GM04503 (cell line): ENCODE measurements around the gene RNF20.
A peak's percentile ranks its signal among the peaks of the same experiment; 100 is the strongest.
"Not testable (repeated sequence)": the region's sequence is repeated elsewhere in the genome, so short reads cannot be mapped to it uniquely, and the experiment has no call there.

Experiments
- DNase-seq: peaks from one replicate; pipeline ENCODE4 v3.0.0-alpha.2; 2012; ENCODE audit warnings: low read depth

Gene RNF20

GRCh38 chr9:101533334-101534204 is at the start of gene RNF20:
RNF20 (plus strand) TSS chr9:101533853; CDS start chr9:101535424, 1,571 bp downstream.
- DNase-seq, result peak; percentile 96

GRCh38 chr9:101484046-101484445 is 49.6 kb upstream of the RNF20 start:
- no peak for DNase-seq

GRCh38 chr9:101485924-101486692 is 47.5 kb upstream of the RNF20 start:
- DNase-seq, result no peak

- no peak for DNase-seq
These were observed 46.8 kb upstream of the RNF20 start for GRCh38 chr9:101486693-101487442.

GRCh38 chr9:101487443-101487840 is 46.2 kb upstream of the RNF20 start:
- no peak for DNase-seq

GRCh38 chr9:101495810-101496209 is 37.8 kb upstream of the RNF20 start:
- DNase-seq, result no peak

- no peak for DNase-seq
These were observed 35.3 kb upstream of the RNF20 start for GRCh38 chr9:101498323-101498722.

GRCh38 chr9:101504188-101504587 is 29.5 kb upstream of the RNF20 start:
- no peak for DNase-seq

GRCh38 chr9:101508211-101508610 is 25.4 kb upstream of the RNF20 start:
- peak; percentile 79 for DNase-seq

GRCh38 chr9:101509572-101509971 is 24.1 kb upstream of the RNF20 start:
- no peak for DNase-seq

- DNase-seq, result no peak
These were observed 23.2 kb upstream of the RNF20 start for GRCh38 chr9:101510459-101510858.

GRCh38 chr9:101511009-101511408 is 22.6 kb upstream of the RNF20 start:
- DNase-seq, result no peak

GRCh38 chr9:101512116-101512515 is 21.5 kb upstream of the RNF20 start:
- no peak for DNase-seq

GRCh38 chr9:101513351-101513750 is 20.3 kb upstream of the RNF20 start:
- DNase-seq, result no peak

- DNase-seq, result no peak
These were observed 19.6 kb upstream of the RNF20 start for GRCh38 chr9:101514071-101514470.

- no peak for DNase-seq
These were observed 17.0 kb upstream of the RNF20 start for GRCh38 chr9:101516655-101517054.

GRCh38 chr9:101518489-101518888 is 15.2 kb upstream of the RNF20 start:
- DNase-seq, result not testable (repeated sequence)

- no peak for DNase-seq
These were observed 9.3 kb upstream of the RNF20 start for GRCh38 chr9:101524371-101524770.

- DNase-seq, result no peak
These were observed 6.6 kb upstream of the RNF20 start for GRCh38 chr9:101527066-101527465.

GRCh38 chr9:101528015-101528414 is 5.6 kb upstream of the RNF20 start:
- no peak for DNase-seq

GRCh38 chr9:101530076-101530711 is 3.5 kb upstream of the RNF20 start:
- DNase-seq, result no peak

- DNase-seq, result no peak
These were observed 2.7 kb downstream of the RNF20 start for GRCh38 chr9:101536351-101536750.
